Hepatocyte (in vitro differentiated cells): ENCODE data around the gene NFKBIA.

Experiments used
- CTCF ChIP-seq: fragments of 200-600 bp; sonication (generic); IDR thresholded peaks from 2 replicates; pipeline ENCODE4 v1.5.1; 2016; ENCODE audit warnings: antibody characterized with exemption, mild to moderate bottlenecking; ENCODE audit not compliant: poor library complexity
- EZH2phosphoT487 ChIP-seq: fragments of 200-600 bp; sonication (generic); IDR thresholded peaks from one replicate; pipeline ENCODE4 v1.6.1; 2018; ENCODE audit warnings: antibody characterized with exemption, mild to moderate bottlenecking, low read depth, moderate library complexity; ENCODE audit not compliant: unreplicated experiment, severe bottlenecking

DNA sequence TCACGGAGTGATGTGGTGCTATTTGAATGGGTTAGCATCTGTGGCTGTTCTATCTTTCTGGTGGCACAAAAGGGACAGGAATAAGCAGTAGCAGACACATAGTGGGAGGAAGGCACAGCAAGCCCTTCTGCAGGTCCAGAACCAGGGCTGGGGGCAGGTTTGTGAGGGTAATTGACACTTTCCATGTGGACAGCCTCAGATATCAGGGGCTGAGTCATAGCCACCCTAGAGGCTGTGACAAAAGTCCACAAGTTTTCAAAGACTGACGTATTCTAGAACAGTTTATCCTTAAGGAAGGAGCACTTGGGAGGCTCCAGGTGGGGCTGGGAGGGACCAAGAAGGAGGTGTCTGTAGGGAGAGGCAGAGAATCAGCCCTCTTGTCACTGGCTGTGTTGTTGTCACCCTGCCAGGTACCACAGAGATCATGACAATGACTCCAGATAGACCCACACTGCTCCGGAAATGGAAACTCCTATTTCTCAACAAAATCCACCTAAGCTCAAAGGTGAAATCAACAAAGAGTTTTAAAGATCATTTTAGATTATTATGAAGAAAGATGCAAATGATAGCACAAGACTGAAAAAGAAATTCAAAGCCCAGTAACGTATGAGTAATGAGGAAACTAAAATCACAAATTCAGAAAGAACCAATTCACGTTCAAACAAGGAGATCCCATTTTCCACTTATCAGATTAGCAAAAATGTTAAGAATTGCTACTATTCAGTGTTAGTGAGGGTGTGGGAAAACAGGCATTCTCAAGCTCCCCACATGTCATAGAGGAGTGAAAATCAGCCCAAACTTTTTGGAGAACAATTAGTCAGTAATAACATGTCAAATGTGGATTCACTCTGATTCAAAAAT is 48.3 kb downstream of the NFKBIA start:
- TF ChIP-seq CTCF (no peak), EZH2phosphoT487 (no peak)
